ENCODE measurements around the gene CALB2.

Gene CALB2

GRCh38 chr16:71380831-71381230, 22.3 kb downstream of the CALB2 start:
- H3K36me3 ChIP-seq (ENCODE audit: insufficient read depth, low read length): no peaks in the 10 kb centered on the region
- H3K27me3 ChIP-seq (ENCODE audit: insufficient read depth, low read length, poor library complexity, severe bottlenecking): no peaks in the 10 kb centered on the region
- no peak for TF ChIP-seq CTCF (conservative IDR thresholded peaks at IDR 0.05; ENCODE audit: low read length)
- no peak for TF ChIP-seq EZH2phosphoT487 (IDR thresholded peaks at IDR 0.05; ENCODE audit: borderline replicate concordance)
- H3K9me2 ChIP-seq (replicated peaks; ENCODE audit: low read depth, low read length): no peaks in the 10 kb centered on the region
- no peak overlapping the region for H3K4me2 ChIP-seq (ENCODE audit: low read depth, low read length, poor library complexity, severe bottlenecking)
- H3F3A ChIP-seq (ENCODE audit: low read depth): no peaks in the 10 kb centered on the region
- no peaks in the 10 kb centered on the region for H3K9me3 ChIP-seq (ENCODE audit: insufficient read depth, low read depth, low read length)
- H2AFZ ChIP-seq (ENCODE audit: low read length): no peak overlapping the region
- H3K4me3 ChIP-seq (ENCODE audit: low read length, poor library complexity, severe bottlenecking): no peak overlapping the region
- H4K20me1 ChIP-seq (ENCODE audit: insufficient read depth, low read length, poor library complexity, severe bottlenecking): no peaks in the 10 kb centered on the region
- no peaks in the 10 kb centered on the region for H3K4me1 ChIP-seq (ENCODE audit: insufficient read depth, low read length, poor library complexity, severe bottlenecking)
- H3K9ac ChIP-seq (ENCODE audit: low read depth, low read length, poor library complexity, severe bottlenecking): no peak overlapping the region
- no peaks in the 10 kb centered on the region for H3K79me2 ChIP-seq (ENCODE audit: insufficient read depth, low read length)

- H3F3A ChIP-seq (ENCODE audit: low read depth): no peaks in the 10 kb centered on the region
- H3K9ac ChIP-seq (ENCODE audit: low read depth, low read length, poor library complexity, severe bottlenecking): no peak overlapping the region
- TF ChIP-seq EZH2phosphoT487 (IDR thresholded peaks at IDR 0.05; ENCODE audit: borderline replicate concordance) (no peak), CTCF (conservative IDR thresholded peaks at IDR 0.05; ENCODE audit: low read length) (no peak)
- H3K4me3 ChIP-seq (ENCODE audit: low read length, poor library complexity, severe bottlenecking): no peak overlapping the region
- H3K79me2 ChIP-seq (ENCODE audit: insufficient read depth, low read length): no peaks in the 10 kb centered on the region
- H4K20me1 ChIP-seq (ENCODE audit: insufficient read depth, low read length, poor library complexity, severe bottlenecking): no peaks in the 10 kb centered on the region
- H3K4me2 ChIP-seq (ENCODE audit: low read depth, low read length, poor library complexity, severe bottlenecking): no peak overlapping the region
- H3K4me1 ChIP-seq (ENCODE audit: insufficient read depth, low read length, poor library complexity, severe bottlenecking): no peaks in the 10 kb centered on the region
- no peaks in the 10 kb centered on the region for H3K9me3 ChIP-seq (ENCODE audit: insufficient read depth, low read depth, low read length)
- no peaks in the 10 kb centered on the region for H3K9me2 ChIP-seq (replicated peaks; ENCODE audit: low read depth, low read length)
- no peak overlapping the region for H2AFZ ChIP-seq (ENCODE audit: low read length)
- H3K36me3 ChIP-seq (ENCODE audit: insufficient read depth, low read length): no peaks in the 10 kb centered on the region
- H3K27me3 ChIP-seq (ENCODE audit: insufficient read depth, low read length, poor library complexity, severe bottlenecking): no peaks in the 10 kb centered on the region
These were observed 24.7 kb downstream of the CALB2 start for GRCh38 chr16:71383054-71383773.

GRCh38 chr16:71384073-71384724, 25.7 kb downstream of the CALB2 start:
- Histone ChIP-seq H2AFZ (ENCODE audit: low read length) (no peak overlapping the region), H3K9ac (ENCODE audit: low read depth, low read length, poor library complexity, severe bottlenecking) (no peak overlapping the region), H3F3A (ENCODE audit: low read depth) (no peaks in the 10 kb centered on the region), H3K9me2 (replicated peaks; ENCODE audit: low read depth, low read length) (no peaks in the 10 kb centered on the region), H3K4me2 (ENCODE audit: low read depth, low read length, poor library complexity, severe bottlenecking) (no peak overlapping the region), H4K20me1 (ENCODE audit: insufficient read depth, low read length, poor library complexity, severe bottlenecking) (no peaks in the 10 kb centered on the region), H3K79me2 (ENCODE audit: insufficient read depth, low read length) (no peaks in the 10 kb centered on the region), H3K4me1 (ENCODE audit: insufficient read depth, low read length, poor library complexity, severe bottlenecking) (no peaks in the 10 kb centered on the region), H3K4me3 (ENCODE audit: low read length, poor library complexity, severe bottlenecking) (no peak overlapping the region), H3K9me3 (ENCODE audit: insufficient read depth, low read depth, low read length) (no peaks in the 10 kb centered on the region), H3K27me3 (ENCODE audit: insufficient read depth, low read length, poor library complexity, severe bottlenecking) (no peaks in the 10 kb centered on the region), H3K36me3 (ENCODE audit: insufficient read depth, low read length) (no peaks in the 10 kb centered on the region)
- no peak for TF ChIP-seq CTCF (conservative IDR thresholded peaks at IDR 0.05; ENCODE audit: low read length)
- TF ChIP-seq EZH2phosphoT487 (IDR thresholded peaks at IDR 0.05; ENCODE audit: borderline replicate concordance): no peak

Measured in Loucy (cell line).